NCI-H1694 (cell line): ENCODE results near the gene WIF1.

Experiments
- DNase-seq: peaks from one replicate; lab custom pipeline; 2025; lab: John Stamatoyannopoulos, UW

Gene WIF1

GRCh38 chr12:65121049-65121955 lies at the start of gene WIF1:
TSS of gene WIF1 (minus strand) at chr12:65121305. CDS start at chr12:65121191, 114 bp downstream.
- DNase-seq: no peak

GRCh38 chr12:65170209-65170881 lies 49.2 kb upstream of the WIF1 start:
- DNase-seq: no peak

- DNase-seq: peak; percentile 77
Observed at GRCh38 chr12:65169320-65170208, 48.5 kb upstream of the WIF1 start, which contains the start of gene LEMD3. TSS of gene LEMD3 (plus strand) at chr12:65169583. CDS start at chr12:65169597, 14 bp downstream.

- no peak for DNase-seq
Observed at GRCh38 chr12:65168681-65169319, 47.7 kb upstream of the WIF1 start.

GRCh38 chr12:65164774-65165173 lies 43.7 kb upstream of the WIF1 start:
- no peak for DNase-seq

GRCh38 chr12:65164244-65164643 lies 43.1 kb upstream of the WIF1 start:
- DNase-seq: no peak

GRCh38 chr12:65162609-65163008 lies 41.5 kb upstream of the WIF1 start:
- DNase-seq: no peak

GRCh38 chr12:65157091-65157490 lies 36.0 kb upstream of the WIF1 start:
- DNase-seq: no peak

- DNase-seq: no peak
Observed at GRCh38 chr12:65156366-65156841, 35.3 kb upstream of the WIF1 start.

GRCh38 chr12:65155784-65156183 lies 34.7 kb upstream of the WIF1 start:
- no peak for DNase-seq

- DNase-seq: no peak
Observed at GRCh38 chr12:65152596-65152995, 31.5 kb upstream of the WIF1 start.

- DNase-seq: no peak
Observed at GRCh38 chr12:65152012-65152411, 30.9 kb upstream of the WIF1 start.

- DNase-seq: no peak
Observed at GRCh38 chr12:65147312-65147905, 26.3 kb upstream of the WIF1 start.

GRCh38 chr12:65140738-65141137 lies 19.6 kb upstream of the WIF1 start:
- DNase-seq: no peak

- no peak for DNase-seq
Observed at GRCh38 chr12:65139389-65139788, 18.3 kb upstream of the WIF1 start.

GRCh38 chr12:65133879-65134278 lies 12.8 kb upstream of the WIF1 start:
- no peak for DNase-seq

- DNase-seq: no peak
Observed at GRCh38 chr12:65126482-65126881, 5.4 kb upstream of the WIF1 start.

GRCh38 chr12:65125975-65126374 lies 4.9 kb upstream of the WIF1 start:
- no peak for DNase-seq

- DNase-seq: no peak
Observed at GRCh38 chr12:65125247-65125646, 4.1 kb upstream of the WIF1 start.

- DNase-seq: peak; percentile 18
Observed at GRCh38 chr12:65123435-65124063, 2.4 kb upstream of the WIF1 start.

- no peak for DNase-seq
Observed at GRCh38 chr12:65122703-65123102, 1.6 kb upstream of the WIF1 start.
